GM19328 (cell line): ENCODE results near the gene CEP104.

Source experiments
- ATAC-seq: cut with Tn5 transposase; IDR thresholded peaks from one replicate; pipeline ENCODE4 v1.9.1; 2021; ENCODE audit warnings: mild to moderate bottlenecking, moderate library complexity; ENCODE audit not compliant: unreplicated experiment

Gene CEP104

DNA sequence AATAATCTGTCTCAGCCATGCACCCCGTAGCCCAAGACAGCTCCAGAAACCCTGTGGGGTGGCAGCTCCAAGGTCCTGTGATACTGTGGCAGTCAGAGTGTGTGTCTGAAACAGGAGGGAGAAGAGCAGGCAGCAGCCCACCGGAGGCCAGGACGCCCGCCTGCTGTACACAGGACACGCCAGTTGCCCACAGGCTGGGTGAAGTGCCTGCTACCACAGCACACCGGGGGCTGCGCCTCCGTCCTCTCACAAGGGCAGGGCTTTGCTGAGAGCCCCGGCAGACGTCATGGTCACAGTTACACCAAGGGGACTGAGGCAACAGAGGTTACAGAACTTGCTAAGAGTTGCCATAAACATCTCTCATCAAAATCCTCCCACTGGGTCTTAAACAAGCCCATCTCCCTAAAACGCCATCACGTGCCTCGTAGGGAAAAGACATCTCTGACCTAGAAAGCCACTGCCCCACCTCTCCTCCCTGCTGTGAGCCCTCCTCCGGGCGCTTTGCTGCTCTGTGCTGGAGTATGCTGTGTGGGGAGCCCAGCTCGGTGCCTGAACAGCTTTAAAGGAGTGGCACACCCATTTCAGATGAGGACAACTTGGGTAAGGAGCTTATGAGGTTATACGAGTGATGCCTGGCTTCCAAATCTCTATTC is 37.7 kb upstream of the CEP104 start:
- ATAC-seq = no peak

DNA sequence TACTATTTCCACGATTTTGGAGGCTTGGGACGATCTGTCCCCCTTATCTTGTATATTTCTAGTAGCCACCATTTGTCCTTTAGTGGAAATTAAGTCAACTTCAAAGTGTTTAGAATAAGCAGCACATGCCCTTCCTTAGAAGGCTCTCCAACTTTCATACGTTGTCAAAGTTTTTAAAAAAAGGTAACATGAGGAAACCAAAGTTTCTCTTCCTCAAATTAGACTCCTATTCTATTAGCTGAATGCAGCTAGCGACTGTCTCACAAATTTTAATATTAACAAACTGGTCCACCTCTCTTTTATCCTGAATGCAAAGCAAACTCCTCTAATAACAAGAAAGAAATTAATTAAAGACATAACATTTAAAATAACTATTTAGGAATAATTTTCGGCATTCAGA is 36.2 kb upstream of the CEP104 start:
- no peak for ATAC-seq

DNA sequence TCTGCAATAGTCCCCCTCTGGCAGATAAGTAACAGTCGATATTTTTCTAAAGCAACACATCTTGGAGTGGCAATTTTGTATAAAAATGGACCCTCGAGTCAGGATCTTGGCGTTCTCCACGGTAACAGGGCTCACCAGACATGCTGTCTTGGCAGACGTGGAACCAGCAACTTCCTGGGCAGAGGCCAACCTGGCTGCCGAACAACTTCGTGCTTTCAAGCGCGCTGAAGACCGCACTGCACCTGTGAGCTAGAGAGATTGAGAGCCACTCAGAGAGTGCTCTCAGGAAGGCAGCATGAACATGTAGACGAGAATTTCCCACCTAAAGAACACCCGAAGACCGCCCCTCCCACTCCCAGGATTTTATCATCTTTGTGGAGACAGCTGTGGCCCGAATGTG is 35.7 kb upstream of the CEP104 start:
- ATAC-seq = no peak

DNA sequence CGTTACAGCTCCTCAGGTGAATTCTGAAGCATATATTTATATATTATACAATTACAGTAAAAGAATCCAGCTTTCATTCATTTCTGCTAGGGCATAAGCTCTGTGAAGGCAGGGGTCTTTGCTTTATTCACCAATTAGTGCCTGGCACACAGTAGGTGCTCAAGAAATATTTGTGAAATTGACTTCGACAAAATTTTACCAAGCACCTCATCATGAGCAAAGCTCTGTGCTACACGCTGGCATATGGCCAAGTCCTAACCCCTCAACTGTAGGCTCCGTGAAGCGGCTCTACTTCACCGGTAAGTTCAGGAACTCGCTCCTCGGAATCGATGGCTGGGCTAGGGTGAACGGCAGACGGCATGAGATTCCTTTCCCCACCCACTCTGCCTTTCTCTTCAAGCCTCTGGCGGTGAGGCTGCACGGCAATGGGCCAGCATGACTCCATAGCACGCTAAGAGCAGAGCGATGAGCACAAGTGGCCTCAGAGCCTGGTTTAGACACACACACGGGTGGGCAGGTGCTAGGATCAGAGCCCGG is 34.4 kb upstream of the CEP104 start:
- ATAC-seq = no peak

DNA sequence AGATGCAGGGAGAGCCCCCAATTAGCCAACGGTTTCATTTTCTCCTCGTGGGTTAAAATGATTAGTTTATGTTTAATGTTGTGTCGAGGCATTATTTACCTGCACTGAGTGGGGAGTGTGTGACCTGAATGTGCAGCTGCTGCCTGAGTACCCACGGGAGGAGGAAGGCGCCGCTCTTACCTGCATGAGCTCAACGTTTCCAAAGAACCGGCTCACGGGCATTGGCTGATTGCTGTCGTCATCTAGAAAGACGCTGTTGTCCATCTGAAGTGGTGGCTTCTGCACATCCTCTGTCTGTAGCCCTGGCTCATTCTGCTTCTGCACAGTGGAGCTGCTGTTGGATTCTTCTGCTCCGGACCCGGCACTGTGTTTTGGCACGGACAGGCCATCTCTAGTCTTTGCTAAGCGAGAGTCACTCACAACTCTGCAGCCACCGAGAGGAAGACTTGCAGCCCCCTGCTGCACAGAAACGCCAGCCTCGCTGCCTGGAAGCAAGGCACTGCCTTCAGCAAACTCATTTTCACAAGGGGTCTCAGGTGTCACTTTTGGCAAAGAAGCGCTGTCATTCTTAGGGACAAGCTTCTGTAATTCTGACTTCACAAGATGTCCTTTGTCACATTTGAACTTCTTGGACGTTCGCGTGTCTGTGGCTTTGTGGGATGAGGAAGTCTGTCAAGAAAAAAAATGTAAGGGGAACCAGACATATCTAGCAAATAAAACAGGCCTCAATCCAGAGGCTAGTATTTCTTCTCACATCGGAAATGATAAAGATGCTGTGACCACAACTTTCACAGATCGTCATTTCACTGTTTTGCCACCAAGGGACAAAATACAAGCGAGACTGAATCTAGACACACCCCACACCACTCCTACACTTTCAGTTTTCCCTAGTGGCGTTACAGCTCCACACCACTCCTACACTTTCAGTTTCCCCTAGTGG is 33.6 kb upstream of the CEP104 start:
- no peak for ATAC-seq

DNA sequence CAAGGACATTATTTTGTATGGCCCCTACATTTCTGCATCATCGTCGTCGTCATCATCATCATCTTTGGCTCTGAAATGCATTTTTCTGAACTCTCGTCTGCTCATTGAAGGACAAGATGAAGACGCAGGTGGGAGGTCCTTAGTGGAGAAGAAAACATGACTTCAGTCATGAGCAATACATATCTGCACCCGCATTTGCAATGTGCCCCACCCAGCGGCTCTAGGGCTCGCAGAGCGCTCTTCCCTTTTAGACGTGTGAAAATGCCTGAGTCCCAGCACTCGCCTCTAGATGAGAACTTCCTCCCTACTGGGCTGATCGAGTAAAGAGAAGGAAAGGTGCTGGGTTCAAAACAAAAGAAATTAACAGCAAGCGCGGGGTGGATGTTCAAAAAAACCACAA is 32.9 kb upstream of the CEP104 start:
- ATAC-seq = no peak

DNA sequence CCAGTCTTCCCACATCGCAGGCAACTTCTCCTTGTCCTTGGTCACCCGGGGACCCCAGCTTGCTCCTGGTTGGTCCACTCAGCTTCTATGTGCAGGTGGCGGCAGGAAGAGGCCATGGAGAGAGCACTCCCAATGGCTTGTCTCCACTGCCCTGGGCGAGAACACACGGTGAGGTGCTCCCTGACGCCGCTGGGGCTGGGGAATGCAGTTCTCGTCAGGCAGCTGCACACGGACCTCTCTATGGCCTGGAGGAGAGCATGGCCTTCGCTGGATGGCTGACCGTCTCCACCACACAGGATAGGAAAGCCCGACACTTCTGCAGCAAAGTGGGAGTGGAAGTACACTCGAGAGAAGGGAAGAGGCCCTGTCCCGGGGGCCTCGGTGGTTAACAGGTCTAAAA is 31.3 kb upstream of the CEP104 start:
- no peak for ATAC-seq

DNA sequence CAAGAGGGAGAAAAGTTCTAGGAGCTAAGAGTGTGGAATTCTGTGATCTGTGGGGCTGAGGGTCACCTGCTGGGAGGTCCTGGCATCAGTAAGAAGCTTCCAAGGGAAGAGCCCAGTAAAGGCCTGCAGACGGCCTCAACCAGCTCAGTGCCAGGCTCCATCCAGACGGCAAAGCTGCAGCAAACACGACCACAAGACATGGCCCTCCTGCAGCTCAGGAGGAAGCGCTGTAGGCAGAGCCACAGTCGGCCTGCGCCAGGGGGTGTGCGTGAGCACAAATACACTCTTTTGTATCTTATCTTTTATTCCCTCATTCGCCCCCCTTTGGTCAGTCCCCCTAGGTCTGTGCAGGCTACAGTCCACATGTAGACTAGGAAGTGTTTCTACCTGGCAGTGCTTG is 29.7 kb upstream of the CEP104 start:
- no peak for ATAC-seq

DNA sequence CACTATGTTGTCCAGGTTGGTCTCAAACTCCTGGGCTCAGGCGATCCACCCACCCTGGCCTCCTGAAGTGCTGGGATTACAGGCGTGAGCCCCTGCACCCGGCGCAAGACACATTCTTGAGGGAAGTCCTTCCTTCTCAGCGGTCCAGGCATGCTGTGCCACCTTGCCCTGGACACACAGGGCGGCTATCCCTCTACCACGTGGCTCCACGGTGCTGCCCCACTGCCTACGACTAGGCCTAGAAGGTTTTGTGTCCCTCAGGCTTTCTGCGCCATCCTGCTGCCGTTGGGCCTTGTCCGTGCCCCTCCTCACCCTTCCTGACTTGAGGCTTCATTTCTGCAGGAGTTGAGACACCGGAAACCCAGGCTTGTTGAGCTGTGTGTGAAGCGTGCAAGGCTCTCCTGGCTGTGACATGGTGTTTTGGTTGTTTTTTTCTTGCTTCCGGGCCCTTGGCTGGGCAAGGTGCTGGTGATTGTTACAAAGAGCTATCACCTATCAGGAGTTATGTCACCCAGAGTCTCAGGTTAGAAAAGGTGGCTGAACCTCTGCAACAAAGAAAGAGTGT is 29.2 kb upstream of the CEP104 start:
- ATAC-seq = no peak

DNA sequence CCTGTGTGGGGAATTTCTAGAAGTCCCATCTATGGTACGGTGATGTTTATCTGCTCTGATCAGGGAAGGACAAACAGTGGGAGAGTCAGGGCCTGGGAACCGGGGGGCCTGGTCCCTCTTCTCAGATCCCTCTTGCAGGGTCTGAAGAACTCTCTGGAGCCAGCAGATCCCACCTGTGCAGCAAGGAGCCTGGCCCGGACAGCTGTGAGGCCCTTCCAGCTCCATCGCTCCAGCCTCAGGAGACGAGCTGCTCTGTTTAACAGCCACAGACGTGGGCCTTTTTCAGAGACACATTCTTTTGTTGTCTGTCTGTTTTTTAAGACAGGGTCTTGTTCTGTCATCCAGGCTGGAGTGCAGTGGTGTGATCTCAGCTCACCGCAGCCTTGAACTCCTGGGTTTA is 28.6 kb upstream of the CEP104 start:
- no peak for ATAC-seq

DNA sequence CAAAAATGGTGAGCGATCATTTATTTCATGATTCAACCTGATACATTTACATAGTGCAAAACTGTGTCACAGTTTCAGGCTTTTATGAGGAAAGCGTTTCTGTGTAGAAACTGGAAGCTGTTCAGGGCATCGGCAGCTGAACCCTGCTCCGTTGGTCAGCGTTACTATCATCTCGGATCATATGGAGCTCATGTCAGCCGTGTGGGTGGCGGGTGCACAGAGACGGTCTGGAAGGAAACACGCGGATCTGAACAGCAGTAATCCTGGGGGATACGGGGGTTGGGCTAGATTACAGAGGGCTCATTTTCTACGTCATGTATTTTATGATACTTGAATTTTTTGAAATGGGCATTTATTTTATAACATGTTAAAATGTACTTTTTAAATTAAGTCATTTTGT is 28.0 kb upstream of the CEP104 start:
- no peak for ATAC-seq

DNA sequence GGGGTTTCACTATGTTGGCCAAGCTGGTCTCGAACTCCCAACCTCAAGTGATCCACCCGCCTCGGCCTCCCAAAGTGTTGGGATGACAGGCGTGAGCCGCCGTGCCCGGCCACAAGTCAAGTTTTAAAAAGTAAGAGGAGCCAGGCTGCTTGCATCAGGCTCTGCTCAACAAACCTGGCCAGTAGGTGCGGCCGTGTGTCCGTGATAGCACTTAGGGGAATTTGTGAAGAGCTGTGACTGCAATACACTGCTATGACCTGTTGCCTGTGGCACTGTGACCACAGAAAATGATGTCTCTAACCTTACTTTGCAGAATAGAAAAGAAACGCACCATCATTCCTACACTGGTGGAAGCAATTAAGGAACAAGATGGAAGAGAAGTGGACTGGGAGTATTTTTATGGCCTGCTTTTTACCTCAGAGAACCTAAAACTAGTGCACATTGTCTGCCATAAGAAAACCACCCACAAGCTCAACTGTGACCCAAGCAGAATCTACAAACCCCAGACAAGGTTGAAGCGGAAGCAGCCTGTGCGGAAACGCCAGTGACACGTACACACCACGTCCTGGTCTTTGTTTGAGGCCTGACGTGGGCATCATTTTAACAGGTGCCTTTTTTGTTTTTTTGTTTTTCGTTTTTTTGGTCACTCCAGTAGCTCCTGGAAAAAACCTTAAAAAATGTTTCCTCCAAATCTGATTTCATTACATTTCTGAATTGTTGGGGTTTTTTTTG is 26.3 kb upstream of the CEP104 start:
- no peak for ATAC-seq

DNA sequence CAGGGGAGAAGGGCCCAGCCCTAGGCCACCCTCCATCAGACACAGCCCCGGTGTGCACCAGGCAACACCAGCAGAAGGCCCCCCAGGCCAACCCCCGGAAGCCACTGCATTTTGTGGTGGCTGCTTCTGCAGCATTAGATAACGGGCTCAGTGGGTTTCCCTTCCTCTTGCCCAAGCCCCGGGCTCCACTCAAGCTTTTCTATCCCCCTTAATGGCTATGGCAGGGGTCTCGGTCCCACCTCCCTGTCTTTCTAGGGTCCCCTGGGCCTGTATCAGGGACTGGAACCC is 24.1 kb upstream of the CEP104 start:
- ATAC-seq = no peak

DNA sequence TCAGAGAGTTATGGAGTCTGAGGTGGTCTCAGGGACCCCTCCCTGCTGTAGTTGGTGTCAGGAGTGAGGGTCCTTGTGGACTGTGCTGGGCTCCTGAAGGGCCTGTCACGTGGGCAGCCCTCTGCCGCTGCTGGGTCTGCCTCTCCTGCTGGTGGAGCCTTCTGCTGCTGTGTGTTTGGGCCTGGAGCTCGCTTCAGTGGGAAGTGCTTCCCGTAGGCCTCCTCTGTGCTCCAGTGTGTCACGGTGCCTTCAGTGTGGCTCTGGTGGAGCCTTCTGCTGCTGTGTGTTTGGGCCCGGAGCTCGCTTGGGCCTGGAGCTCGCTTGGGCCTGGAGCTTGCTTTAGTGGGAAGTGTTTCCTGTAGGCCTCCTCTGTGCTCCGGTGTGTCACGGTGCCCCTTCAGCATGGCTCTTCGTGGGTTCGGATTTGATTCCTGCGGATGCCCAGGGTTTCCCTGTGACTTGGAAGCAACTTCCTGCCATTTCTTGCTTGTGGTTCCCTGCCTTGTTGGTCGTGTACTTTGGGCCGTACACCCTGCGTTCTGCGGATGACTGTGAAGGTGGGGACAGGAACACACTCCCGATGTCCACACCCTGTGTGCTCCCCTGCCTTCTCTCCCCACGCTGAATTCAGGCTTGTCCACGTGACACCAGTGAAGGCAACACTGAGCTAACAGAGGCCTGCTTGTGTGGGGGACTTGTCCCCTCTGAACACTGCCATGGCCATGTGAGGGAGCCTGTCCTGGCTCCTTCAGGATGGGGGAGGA is 23.6 kb upstream of the CEP104 start:
- ATAC-seq = no peak

DNA sequence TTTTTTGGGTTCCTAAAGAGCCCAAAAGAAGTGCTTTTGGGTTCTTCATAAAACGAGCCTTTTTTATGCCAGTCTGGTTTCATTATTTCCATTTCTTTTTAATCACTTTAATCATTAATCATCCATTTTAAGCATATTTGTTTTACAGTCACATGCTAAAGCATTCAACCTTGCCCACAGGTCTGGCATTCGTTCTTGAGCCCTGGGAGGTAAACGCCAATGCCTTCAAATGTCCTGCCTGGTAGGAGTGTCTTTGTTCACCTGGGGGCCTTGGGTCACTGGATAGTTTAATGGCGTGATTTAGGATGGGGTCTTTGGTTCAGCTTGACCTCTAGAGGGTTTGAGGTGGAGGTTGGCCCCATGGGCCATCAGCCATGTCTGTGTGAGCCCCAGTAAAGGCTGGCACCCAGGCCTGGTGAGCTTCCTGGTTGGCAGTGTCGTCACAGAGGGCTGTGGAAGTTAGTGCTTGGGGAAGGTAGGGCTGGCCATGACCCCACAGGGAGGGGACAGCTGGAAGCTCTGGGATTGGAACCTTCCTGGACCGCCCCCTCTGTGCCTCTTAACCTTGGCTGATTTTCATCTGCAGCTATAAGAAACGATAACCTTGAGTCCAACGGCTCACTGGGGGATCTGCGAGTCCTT is 22.9 kb upstream of the CEP104 start:
- no peak for ATAC-seq

DNA sequence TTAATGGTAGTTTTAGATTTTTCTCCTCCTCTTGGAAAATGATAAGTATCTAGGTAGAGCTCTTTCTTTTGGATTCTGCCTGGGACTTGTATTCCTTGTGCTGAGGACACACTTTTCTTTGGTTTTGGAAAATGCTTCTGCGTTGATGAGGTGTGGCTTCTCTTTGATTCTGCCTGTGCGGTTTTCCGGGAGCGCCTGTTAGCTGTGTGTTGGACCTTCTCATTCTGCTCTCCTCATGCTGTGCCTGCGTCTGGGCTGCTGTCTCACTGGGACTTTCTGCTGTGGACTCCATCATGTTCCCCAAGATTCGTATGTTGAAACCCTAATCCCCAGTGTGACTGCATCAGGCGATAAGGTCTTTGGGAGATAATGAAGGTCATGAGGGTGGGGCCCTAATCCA is 22.1 kb upstream of the CEP104 start:
- ATAC-seq = no peak

DNA sequence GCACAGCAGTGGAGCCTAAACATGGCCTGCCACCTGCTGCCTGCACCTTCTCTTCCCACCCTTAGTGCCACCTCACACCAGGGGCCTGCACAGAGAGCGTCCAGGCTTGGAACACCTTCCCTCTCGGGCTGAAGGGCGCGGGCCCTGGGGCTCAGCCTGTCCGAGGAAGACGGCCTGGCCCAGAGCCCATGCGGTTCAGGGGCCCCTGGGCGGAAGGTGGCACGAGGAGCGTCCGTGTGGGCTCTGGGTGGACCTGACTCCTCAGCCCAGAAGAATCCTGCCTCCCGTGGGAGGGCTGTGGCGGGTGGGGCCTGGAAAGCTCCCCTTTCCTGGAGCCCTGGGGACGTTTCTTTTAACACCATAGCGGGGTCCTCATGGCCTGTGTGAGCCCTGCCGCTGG is 19.7 kb upstream of the CEP104 start:
- ATAC-seq = no peak

DNA sequence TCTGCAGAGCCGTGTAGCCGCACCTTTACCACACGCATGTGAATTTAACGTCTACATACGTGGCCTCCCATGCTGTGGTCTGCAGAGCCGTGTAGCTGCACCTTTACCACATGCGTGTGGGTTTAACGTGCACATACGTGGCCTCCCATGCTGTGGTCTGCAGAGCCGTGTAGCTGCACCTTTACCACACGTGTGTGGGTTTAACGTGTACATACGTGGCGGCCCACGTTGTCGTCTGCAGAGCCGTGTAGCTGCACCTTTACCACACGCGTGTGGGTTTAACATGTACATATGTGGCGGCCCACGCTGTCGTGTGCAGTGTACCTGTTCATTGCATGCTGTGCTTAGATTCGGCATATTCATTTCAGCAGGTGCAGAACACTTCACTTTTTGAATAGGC is 17.7 kb upstream of the CEP104 start:
- ATAC-seq = no peak

DNA sequence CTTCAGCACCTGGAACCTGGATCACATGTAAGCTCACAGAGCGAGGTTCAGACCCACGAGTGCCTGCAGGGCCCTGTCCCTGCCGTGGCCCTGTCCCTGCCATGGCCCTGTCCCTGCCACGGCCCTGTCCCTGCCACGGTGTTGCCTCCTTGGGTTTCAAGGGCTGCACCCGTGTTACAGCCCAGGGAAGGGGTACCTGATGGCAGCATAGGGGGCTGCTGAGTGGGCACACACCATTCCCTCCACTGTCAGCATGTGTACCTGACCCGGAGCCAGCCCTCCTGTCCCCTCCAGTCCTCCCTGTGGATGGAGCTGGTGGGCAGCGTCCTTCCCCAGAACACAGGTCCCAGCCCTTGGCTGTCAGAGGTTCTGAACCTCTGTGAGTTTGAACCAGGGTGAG is 15.5 kb upstream of the CEP104 start:
- ATAC-seq = no peak

DNA sequence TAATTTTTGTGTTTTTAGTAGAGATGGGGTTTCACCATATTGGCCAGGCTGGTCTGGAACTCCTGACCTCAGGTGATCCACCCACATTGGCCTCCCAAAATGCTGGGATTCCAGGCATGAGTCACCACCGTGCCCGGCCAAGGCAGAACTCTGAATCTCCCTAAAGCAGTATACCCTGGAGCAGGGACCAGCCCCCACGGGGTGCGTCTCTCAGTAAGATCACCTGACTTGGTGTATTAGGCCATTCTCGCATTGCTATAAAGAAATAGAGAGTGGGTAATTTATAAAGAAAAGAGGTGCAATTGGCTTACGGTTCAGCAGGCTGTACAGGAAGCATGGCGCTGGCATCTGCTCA is 14.4 kb upstream of the CEP104 start:
- ATAC-seq = no peak
